Measurements from ENCODE around the gene CDK19. TPM values are rescaled to one million over a fixed set of nuclear protein-coding genes. Genes with fewer than 3 reads are reported as not detected.

Gene CDK19
- total RNA-seq, 6 experiments from 2014 or later = 18.6 to 22.4 (median 20.0) TPM

DNA sequence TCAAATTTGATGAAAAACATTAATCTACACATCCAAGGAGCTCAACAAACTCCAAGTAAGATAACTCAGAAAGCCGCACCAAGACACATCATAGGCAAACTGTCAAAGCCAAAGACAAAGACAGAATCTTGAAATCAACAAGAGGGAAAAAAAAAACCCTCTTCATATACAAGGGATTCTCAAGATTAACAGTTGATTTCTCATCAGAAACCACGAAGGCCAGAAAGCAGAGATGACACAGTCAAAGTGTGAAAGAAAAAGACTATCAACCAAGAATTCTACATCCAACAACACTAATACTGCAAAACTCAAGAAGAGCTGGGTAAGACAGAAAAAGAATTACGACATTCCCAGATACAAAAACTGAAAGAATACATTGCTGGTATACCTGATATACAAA, 73.8 kb downstream of the CDK19 start:
- H3K27me3 Mint-ChIP-seq (ENCODE audit: insufficient read depth) = no peaks in the 10 kb centered on the region
- no peak overlapping the region for H3K4me3 Mint-ChIP-seq
- no peak overlapping the region for H3K27ac Mint-ChIP-seq
- peaks cover 29% of the 10 kb centered on the region for H3K9me3 Mint-ChIP-seq
- TF ChIP-seq, protein P1, sequence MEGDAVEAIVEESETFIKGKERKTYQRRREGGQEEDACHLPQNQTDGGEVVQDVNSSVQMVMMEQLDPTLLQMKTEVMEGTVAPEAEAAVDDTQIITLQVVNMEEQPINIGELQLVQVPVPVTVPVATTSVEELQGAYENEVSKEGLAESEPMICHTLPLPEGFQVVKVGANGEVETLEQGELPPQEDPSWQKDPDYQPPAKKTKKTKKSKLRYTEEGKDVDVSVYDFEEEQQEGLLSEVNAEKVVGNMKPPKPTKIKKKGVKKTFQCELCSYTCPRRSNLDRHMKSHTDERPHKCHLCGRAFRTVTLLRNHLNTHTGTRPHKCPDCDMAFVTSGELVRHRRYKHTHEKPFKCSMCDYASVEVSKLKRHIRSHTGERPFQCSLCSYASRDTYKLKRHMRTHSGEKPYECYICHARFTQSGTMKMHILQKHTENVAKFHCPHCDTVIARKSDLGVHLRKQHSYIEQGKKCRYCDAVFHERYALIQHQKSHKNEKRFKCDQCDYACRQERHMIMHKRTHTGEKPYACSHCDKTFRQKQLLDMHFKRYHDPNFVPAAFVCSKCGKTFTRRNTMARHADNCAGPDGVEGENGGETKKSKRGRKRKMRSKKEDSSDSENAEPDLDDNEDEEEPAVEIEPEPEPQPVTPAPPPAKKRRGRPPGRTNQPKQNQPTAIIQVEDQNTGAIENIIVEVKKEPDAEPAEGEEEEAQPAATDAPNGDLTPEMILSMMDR (IDR thresholded peaks at IDR 0.05) = no peak
- H3K4me1 Mint-ChIP-seq (ENCODE audit: low read depth) = no peaks in the 10 kb centered on the region
- H3K36me3 Mint-ChIP-seq (ENCODE audit: low read depth) = peaks cover 35% of the 10 kb centered on the region
- DNase-seq = no peak

DNA sequence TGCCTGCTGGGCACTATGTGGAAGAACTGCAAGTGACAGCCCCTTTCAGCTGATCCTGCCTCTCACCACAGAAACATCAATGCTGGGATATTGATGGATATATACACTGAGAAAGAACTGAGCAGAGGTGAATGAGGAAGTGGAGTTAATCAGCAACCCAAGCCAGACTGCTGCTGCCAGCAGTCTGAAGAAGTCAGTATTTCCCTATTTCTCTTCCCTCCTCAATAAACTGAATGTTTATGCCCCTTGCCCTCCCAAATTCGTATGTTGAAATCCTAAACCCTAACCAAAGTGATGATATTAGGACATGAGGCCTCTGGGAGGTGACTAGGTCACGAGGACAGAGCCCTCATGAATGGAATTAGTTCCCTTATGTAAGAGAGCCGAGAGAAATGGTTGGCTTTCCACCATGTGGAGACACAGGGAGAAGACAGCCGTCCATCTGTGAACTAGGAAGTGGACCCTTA, 76.3 kb downstream of the CDK19 start:
- Mint-ChIP-seq H3K27me3 (ENCODE audit: insufficient read depth) (no peaks in the 10 kb centered on the region), H3K4me1 (ENCODE audit: low read depth) (no peaks in the 10 kb centered on the region), H3K9me3 (peaks cover 29% of the 10 kb centered on the region), H3K4me3 (no peak overlapping the region), H3K27ac (no peak overlapping the region; the same call in 1 of the 2 replicates), H3K36me3 (ENCODE audit: low read depth) (peaks cover 35% of the 10 kb centered on the region)
- DNase-seq = no peak
- TF ChIP-seq, protein P1 (IDR thresholded peaks at IDR 0.05) = no peak

DNA sequence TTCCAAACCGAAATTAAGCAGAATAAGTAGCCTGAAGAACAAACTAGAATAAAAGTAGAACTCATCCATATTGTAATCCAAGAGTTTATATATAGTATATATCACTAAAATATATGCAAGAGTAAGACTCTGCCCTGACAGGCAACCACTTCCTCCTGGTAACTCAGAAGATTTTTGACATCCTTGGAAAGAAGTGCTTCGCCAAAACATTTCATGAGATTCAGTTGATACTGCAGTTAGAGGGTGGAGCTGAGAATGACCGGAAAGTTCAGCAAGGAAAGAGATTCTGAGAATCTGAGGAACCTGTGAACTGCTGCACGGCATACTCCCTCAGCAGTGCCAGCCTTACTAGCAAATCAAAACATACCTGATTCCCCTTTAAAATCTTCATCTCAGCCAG, 79.6 kb downstream of the CDK19 start:
- Mint-ChIP-seq H3K27ac (no peak overlapping the region), H3K27me3 (ENCODE audit: insufficient read depth) (peaks cover 1% of the 10 kb centered on the region; the same call in 1 of the 2 replicates), H3K4me3 (no peak overlapping the region), H3K36me3 (ENCODE audit: low read depth) (peaks cover 8% of the 10 kb centered on the region), H3K4me1 (ENCODE audit: low read depth) (peaks cover 10% of the 10 kb centered on the region), H3K9me3 (peaks cover under 1% of the 10 kb centered on the region; the same call in 1 of the 2 replicates)
- TF ChIP-seq, protein P1 (IDR thresholded peaks at IDR 0.05) = no peak
- DNase-seq = no peak

DNA sequence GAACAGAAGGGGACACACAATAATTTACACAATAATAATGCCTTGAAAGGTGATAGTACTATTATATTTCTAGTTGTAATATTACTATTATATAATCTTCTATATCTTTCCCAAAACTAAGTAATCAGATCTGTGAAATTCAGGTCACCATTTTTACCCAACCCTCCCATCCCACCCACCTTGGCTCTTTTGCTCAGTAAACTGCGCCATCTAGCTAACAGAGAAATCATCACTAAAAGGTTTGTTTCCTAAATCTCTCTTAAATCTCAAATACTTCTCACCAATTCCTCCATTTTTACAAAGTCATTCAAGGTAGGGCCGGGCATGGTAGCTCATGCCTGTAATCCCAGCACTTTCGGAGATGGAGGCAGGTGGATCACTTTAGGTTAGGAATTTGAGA, 83.4 kb downstream of the CDK19 start:
- Mint-ChIP-seq H3K36me3 (ENCODE audit: low read depth) (no peaks in the 10 kb centered on the region), H3K4me3 (no peak overlapping the region), H3K27me3 (ENCODE audit: insufficient read depth) (peaks cover 1% of the 10 kb centered on the region; the same call in 1 of the 2 replicates), H3K4me1 (ENCODE audit: low read depth) (peaks cover 10% of the 10 kb centered on the region), H3K9me3 (no peaks in the 10 kb centered on the region), H3K27ac (no peak overlapping the region)
- no peak for DNase-seq
- TF ChIP-seq, protein P1 (IDR thresholded peaks at IDR 0.05) = peak; percentile 17; the same call in 1 of the 2 replicates

DNA sequence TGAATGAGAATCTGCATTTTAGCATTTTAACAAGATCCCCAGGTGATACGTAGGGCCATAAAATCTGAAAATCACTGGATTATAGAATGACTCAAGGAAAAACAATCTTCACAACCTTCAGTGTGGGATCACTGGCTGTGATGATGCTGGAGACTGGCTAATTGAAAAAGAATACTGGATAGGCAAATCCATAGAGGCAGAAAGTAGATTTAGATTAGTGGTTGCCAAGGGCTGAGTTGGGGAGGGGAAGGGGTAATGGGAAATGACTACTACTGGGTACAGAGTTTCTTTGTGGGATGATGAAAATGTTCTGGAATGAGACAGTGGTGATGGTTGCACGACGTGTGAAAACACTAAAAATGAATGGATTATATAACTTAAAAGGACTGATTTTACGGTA, 84.1 kb downstream of the CDK19 start:
- Mint-ChIP-seq H3K36me3 (ENCODE audit: low read depth) (no peaks in the 10 kb centered on the region), H3K4me3 (no peak overlapping the region), H3K9me3 (no peaks in the 10 kb centered on the region), H3K27ac (peak overlapping the region; percentile 15), H3K4me1 (ENCODE audit: low read depth) (peaks cover 10% of the 10 kb centered on the region), H3K27me3 (ENCODE audit: insufficient read depth) (peaks cover 1% of the 10 kb centered on the region; the same call in 1 of the 2 replicates)
- peak; percentile 18 for DNase-seq
- TF ChIP-seq, protein P1 (IDR thresholded peaks at IDR 0.05) = no peak
